DND-41 (cell line): ENCODE results near the gene KANSL3.

Source experiments
- CTCF ChIP-seq: IDR thresholded peaks from 2 replicates; pipeline ENCODE4 v1.5.1; 2012; ENCODE audit warnings: borderline replicate concordance, low read length, moderate library complexity, mild to moderate bottlenecking; ENCODE audit not compliant: poor library complexity, severe bottlenecking; ENCODE audit errors: extremely low read depth
- EZH2 ChIP-seq: IDR thresholded peaks from 3 replicates; pipeline ENCODE4 v1.6.1; 2012; ENCODE audit warnings: borderline replicate concordance, low read depth, mild to moderate bottlenecking, moderate library complexity, low read length, inconsistent platforms; ENCODE audit not compliant: severe bottlenecking

- TF ChIP-seq CTCF (no peak), EZH2 (no peak)
These were observed 43.8 kb downstream of the KANSL3 start for GRCh38 chr2:96594282-96594681.
